T1000 (cell line): Measurements from ENCODE around the gene POTEH.
"Not testable (repeated sequence)": the region's sequence is repeated elsewhere in the genome, so short reads cannot be mapped to it uniquely, and the experiment has no call there.

Experiments
- DNase-seq: peaks from one replicate; lab custom pipeline; 2025; ENCODE audit warnings: mixed read lengths; lab: John Stamatoyannopoulos, UW

POTEH gene

GRCh38 chr22:15689749-15690125 lies at the start of gene POTEH:
Gene POTEH, plus strand, starts transcription at chr22:15690026. Its CDS starts 52 bp downstream, at chr22:15690078.
- not testable (repeated sequence) for DNase-seq

GRCh38 chr22:15642288-15642861 lies 47.5 kb upstream of the POTEH start:
- DNase-seq: not testable (repeated sequence)

DNA sequence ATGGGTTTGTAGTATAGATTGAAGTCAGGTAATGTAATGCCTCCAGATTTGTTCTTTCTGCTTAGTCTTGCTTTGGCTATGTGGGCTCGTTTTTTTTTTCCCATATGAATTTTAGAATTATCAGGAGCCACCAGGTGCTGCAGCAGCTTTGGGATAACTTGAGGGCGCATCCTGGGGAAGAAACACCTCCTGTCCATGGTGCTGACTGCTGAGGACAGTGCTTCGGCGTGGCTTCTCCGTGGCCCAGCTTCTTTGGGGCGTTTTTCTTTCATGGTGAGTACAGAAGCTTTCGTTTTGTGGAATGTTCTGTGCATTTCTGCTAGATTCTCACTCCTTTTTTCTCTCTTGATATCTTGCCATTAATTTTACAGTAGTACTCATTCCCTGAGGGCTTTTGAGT lies 37.9 kb upstream of the POTEH start:
- not testable (repeated sequence) for DNase-seq

DNA sequence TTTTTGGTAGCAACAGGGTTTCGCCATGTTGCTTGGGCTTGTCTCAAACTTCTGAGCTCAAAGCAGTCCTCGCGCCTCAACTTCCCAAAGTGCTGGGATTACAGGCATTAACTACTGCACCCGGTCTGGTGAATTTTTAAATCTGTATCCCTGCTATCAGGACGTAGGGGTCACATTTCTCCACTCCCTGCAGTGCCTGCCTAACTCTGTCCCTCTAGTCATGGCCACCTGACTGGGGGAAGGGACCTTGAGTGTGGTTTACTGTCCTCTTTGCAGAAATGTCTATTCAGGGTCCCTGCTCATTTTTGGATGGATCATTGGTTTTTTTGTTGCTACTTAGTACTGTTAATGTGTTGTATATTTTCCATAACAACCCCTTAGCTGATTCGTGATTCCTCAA lies 37.1 kb upstream of the POTEH start:
- DNase-seq: not testable (repeated sequence)

DNA sequence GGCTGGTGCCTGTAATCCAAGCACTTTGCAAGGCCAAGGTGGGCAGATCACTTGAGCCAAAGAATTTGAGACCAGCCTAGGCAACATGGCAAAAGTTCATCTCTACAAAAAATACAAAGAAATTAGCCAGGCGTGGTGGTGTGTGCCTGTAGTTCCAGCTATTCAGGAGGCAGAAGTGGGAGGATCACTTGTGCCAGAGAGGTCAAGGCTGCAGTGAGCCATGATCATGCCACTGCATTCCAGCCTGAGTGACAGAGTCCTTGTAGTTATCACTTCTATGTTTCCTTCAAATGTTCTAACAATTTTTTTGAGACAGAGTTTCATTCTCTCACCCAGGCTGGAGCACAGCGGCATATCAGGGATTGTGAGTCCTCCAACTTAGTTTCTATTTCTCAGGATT lies 36.6 kb upstream of the POTEH start:
- DNase-seq: not testable (repeated sequence)

GRCh38 chr22:15661102-15661501 lies 28.7 kb upstream of the POTEH start:
- DNase-seq: not testable (repeated sequence)

- DNase-seq: not testable (repeated sequence)
Measured at GRCh38 chr22:15664682-15665081, 25.1 kb upstream of the POTEH start.

DNA sequence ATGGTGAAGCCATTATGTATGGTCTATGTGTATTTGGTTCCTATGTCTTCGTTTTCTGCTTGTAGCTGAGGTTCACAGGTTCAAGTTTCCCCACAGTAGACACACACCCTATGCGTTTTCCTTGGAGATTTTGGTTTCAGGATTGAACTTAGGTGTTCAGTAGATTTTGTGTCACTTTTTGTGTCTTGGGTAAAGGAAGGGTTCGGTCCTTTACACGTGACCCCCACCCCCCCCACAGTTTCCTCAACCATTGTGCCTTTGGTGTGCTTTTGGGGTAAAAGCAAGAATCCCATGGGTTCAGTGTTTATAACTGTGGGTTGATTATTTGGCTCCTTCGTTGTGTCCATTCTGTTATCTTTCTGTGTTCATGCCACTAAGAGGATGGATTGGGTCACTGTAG lies 24.3 kb upstream of the POTEH start:
- DNase-seq: not testable (repeated sequence)

DNA sequence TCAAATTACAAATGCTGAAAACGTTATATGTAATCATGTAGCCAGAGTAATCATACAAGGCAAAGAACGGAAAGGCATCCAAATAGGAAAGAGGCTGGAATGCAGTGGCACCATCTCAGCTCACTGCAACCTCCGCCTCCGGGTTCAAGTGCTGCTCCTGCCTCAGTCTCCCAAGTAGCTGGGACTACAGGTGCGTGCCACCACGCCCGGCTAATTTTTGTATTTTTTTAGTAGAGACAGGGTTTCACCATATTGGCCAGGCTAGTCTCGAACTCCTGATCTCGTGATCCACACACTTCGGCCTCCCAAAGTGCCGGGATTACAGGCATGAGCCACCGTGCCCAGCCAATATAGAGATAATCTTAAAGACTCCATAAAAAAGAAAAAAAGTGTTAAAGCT lies 20.4 kb upstream of the POTEH start:
- DNase-seq: not testable (repeated sequence)

- not testable (repeated sequence) for DNase-seq
Measured at GRCh38 chr22:15679702-15680101, 10.1 kb upstream of the POTEH start.

DNA sequence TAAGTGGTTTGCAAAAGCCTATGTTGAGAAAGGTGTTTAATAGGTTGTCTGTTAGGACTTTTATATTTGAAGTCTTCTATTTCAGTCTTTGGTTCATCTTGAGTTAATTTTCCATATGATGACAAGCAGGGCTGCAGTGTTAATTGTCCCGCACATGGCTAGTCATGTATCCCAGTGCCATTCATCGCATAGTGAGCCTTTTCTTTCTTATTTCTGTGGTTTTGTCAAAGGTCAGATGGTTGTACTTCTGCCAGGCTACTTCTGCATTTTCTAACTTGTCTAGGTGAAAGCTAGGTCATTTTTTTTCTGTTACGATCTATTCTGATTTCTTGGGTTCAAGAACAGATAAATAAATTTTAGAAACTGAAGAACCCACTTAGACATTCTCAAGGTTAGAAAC lies 5.7 kb upstream of the POTEH start:
- DNase-seq: not testable (repeated sequence)

- DNase-seq: not testable (repeated sequence)
Measured at GRCh38 chr22:15684695-15685094, 5.1 kb upstream of the POTEH start.

DNA sequence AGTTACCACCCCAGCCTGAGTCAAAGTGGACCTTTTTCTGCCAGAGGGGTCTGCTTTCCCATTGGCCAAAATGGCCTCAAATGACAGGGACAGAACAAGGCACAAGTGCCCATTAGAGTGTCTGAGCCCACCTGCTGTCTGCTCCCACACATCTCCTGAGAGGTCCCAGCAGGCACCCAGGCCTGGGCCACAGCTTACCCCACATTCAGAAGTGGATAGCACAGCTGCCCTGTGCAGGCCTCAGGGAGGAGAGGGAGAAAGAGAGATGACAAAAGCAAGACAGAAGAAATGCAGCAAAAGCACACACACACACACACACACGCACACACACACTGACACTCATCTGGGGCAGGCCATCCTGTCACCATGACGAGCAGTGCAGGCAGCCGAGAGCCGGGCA lies 4.2 kb upstream of the POTEH start:
- DNase-seq: not testable (repeated sequence)

GRCh38 chr22:15687086-15687485 lies 2.7 kb upstream of the POTEH start:
- not testable (repeated sequence) for DNase-seq

- not testable (repeated sequence) for DNase-seq
Measured at GRCh38 chr22:15687676-15688075, 2.1 kb upstream of the POTEH start.

GRCh38 chr22:15688090-15688489 lies 1.7 kb upstream of the POTEH start:
- DNase-seq: not testable (repeated sequence)

DNA sequence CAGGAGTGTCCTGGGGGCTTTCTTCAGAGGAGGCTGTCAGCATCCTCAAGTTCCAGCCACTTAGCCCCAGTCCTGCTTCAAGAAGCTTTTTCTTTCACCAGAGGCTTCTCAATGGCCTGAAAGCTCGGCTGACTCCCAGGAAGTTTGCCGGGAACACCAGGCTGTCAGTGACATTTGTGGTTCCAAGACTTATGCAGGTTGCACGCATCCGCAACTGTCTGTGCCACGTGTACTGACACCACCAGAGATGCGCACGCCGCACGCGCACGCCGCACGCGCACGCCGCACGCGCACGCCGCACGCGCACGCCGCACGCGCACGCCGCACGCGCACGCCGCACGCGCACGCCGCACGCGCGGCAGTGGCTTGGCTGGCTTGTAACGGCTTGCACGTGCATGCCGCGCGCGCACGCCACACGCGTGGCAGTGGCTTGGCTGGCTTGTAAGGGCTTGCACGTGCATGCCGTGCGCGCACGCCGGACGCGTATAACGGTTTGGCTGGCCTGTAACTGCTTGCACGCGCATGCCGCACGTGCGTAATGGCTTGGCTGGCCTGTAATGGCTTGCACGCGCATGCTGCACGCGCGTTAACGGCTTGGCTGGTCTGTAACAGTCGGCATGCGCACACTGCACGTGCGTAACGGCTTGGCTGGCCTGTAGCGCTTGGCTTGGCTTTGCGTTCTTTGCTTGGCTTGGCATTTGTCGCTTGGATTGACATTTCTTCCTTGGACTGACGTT lies 646 bp upstream of the POTEH start:
- DNase-seq: not testable (repeated sequence)

DNA sequence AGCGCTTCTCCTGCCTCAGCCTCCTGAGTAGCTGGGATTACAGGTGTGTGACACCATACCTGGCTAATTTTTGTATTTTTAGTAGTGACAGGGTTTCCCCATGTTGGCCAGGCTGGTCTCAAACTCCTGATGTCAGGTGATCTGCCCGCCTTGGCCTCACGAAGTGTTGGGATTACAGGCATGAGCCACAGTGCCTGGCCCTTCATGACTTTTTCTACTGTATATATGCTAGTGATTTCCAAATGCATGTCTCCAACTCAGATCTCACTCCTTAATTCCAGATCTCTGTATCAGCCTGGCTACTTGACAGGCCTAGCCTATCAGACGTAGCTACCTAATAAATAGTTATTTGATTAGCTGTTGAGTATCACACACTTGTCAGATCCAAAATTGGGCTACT lies 23.8 kb downstream of the POTEH start:
- not testable (repeated sequence) for DNase-seq

- DNase-seq: not testable (repeated sequence)
Measured at GRCh38 chr22:15714125-15714524, 24.3 kb downstream of the POTEH start.

DNA sequence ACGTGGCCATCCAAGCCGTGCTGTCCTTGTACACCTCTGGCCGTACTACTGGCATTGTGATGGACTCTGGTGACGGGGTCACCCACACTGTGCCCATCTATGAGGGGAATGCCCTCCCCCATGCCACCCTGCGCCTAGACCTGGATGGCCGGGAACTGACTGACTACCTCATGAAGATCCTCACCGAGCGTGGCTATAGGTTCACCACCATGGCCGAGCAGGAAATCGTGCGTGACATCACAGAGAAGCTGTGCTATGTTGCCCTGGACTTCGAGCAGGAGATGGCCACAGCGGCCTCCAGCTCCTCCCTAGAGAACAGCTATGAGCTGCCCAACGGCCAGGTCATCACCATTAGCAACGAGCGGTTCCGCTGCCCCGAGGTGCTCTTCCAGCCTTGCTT lies 32.1 kb downstream of the POTEH start:
- not testable (repeated sequence) for DNase-seq

- not testable (repeated sequence) for DNase-seq
Measured at GRCh38 chr22:15729209-15729917, 39.5 kb downstream of the POTEH start.

- not testable (repeated sequence) for DNase-seq
Measured at GRCh38 chr22:15731023-15731422, 41.2 kb downstream of the POTEH start.

- not testable (repeated sequence) for DNase-seq
Measured at GRCh38 chr22:15734411-15734810, 44.6 kb downstream of the POTEH start.
